GM20431 (cell line): Measurements from ENCODE around the gene GPC5.

ENCODE experiments used
- in situ Hi-C: fragments of 300-500 bp; cut with MseI, MboI; formaldehyde crosslinking; loops from one replicate; pipeline ENCODE4 v1.15.0; 2020; ENCODE audit warnings: low sequenced_read_pairs; ENCODE audit not compliant: unreplicated experiment

GPC5 gene

DNA sequence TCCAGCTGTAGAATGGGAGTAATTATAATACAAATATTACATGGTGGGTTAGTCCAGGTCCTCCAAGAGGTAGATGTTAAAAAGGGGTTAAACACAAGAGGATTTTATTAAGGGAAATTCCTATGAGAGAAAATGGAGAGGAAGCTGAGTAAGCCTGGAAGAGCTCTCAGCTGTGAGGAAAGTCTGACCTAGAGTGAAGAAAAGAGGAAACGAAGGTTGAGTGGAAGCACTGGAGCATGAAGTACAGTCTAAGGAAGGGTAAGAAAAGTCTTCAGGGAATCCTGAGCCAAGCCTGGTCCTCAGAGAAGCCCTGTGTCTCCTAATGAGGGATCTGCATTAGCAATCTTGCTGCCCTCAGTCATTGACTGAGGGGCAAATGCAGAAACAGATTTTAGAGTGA lies 506.2 kb downstream of the GPC5 start:
- in situ Hi-C loops: no loop called here

DNA sequence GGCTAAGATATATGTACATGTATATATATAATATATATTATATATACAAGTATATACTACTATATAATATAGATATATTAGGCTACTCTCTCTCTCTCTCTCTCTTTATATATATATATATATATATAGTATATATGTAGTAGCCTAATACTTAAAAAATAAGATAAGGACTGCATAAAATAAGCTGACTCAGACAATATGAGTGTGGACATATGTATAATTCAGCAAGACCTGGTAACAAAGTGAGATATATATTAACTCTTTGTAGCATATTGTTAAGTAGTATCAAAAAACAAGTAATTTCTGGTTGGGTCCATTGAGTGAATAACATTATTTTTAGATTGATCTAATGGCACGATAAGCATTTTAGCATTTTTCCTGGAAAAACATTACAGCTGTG lies 509.0 kb downstream of the GPC5 start:
- in situ Hi-C loops: no loop called here

DNA sequence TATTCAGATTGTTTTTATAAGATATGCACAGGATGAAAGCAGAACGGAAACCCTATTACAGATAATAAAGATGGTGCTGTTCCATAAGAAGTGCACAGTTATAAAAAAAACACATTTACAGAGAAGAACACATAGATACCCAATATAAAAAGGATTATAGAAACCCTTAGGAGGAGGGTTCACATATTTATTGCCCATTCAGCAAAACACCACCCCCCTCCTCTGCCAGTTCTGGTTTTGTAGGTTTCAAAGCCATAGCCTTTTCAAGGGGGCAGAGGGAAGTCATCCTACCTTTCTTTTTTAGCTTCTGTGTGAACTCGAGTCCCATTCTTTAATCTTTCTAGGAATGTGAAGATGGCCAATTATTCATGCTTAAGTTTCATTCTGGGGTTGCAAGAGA lies 511.2 kb downstream of the GPC5 start:
- in situ Hi-C loops: no loop called here

DNA sequence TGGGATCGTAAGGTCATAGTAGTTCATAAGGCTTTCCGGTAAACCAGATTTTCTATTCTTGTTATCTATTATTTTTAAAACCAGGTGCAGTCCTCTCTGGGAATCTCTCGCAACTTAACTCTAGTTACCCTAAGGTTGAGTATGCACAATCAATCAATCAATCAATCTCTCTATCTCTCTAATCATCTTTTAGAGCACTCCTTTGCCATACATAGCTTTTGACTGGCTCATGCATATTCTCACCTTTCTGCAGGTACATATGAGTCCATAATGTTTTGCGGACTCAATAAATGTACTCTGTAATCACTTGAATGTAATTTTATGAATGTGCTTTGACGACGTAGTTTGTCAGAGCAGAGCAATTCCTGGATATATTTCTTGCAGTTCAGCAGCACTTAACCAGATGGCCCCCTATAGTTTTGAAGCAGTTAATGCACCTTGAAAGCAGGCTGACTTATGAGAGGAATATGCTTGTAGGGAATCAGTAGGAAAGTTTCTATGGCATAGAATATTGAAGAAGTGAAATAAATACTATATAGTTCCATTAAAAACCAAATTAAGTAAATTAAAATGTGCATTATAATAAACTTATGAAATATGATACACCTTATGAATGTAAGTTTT lies 524.7 kb downstream of the GPC5 start:
- in situ Hi-C loops: no loop called here

DNA sequence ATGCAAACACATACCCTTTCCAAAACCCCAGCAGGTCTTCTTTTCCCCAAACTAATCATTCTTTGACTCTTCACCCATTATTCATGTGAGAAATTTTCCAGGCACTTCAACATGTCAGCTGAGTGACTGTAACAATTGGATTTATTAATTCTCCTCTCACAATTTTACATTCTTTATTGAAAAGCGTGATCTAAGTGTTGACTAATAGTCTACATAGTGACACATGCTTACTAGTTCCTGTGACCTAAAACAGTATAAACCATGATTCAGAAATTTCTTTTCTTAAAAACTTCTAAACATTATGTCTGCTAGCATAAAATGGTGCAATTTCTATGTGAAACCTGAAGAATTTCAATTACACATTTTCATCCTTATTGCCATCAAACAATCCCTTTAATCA lies 532.3 kb downstream of the GPC5 start:
- in situ Hi-C loops: no loop called here

DNA sequence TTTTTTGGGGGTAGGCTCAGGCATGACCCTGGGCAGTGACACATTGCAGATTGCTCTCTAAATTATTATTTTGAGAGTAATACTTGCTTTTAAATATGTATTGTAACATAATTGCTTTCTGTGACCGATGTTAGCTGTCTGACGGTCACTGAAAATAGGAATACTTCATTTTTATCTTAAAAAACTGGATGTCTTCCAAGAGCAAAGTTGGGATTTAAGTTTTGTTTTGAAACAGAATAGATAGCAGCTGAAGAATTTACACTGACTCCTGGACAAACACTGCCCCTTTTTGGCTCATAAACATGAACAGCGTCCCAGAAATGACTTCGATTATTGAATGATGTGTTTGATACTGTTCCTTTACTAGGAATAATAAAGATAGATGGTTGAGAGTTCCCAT lies 535.9 kb downstream of the GPC5 start:
- in situ Hi-C loops: no loop called here

DNA sequence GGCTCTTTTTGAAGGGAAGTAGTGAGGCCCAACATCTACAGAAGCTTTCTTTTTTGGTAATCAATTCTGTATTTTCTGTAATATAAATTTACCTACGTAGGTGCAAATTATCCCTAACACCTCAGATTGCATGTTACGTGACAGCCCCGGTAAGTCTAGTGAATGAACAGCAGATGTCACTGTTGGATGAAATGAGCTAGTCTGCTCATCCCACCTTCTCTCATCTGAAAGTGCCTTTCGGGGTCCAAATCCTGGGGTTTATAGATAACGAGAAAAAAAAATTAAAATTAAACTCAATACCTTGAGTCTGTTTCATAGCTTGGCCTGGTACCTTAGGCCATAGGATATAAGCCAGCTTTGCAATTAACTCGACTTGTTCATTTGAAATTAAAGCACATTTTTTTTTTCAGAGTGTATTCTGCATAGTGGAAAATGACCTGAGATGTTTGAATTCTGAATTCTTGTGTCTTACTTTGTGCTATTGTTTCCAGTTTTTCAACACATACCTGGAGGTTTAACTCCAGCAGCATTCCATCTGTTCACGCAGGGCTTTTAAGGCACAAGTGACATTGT lies 548.2 kb downstream of the GPC5 start:
- in situ Hi-C loops: no loop called here

DNA sequence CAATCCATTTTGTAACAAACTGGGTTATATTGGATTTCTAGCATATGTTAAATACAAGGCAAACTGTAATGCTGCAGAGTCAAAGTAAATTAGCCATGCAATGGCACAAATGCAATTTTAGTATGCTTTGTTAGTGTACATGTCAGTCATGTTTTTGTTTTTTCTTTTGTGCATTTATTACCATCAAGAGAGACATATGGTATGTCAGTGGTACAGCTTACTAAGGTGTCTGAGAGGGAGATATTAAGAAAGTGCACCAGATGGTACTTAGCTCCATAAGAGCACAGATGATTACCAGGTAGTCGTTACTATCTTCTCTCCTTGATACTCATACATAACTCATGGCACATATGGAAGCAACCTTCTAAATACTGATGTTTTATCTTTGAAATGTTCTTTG lies 550.3 kb downstream of the GPC5 start:
- in situ Hi-C loops: no loop called here

DNA sequence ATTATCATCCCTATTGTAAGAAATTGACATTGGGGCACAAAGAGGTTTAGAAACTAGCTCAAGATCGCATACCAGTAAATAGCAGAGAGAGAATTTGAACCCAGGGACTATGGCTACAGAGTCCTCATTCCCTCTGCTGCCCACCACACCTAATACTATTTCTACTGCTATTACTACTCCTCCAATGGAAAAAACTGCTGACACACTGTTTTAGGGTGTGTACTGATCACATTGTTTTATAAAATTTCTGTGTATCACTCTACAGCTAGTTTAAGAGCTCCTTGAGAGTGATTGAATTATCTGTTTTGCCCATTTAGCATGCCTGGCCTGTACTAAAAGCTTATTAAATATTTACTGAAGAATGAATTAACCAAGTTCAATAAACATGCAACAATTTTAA lies 552.4 kb downstream of the GPC5 start:
- in situ Hi-C loops: no loop called here

DNA sequence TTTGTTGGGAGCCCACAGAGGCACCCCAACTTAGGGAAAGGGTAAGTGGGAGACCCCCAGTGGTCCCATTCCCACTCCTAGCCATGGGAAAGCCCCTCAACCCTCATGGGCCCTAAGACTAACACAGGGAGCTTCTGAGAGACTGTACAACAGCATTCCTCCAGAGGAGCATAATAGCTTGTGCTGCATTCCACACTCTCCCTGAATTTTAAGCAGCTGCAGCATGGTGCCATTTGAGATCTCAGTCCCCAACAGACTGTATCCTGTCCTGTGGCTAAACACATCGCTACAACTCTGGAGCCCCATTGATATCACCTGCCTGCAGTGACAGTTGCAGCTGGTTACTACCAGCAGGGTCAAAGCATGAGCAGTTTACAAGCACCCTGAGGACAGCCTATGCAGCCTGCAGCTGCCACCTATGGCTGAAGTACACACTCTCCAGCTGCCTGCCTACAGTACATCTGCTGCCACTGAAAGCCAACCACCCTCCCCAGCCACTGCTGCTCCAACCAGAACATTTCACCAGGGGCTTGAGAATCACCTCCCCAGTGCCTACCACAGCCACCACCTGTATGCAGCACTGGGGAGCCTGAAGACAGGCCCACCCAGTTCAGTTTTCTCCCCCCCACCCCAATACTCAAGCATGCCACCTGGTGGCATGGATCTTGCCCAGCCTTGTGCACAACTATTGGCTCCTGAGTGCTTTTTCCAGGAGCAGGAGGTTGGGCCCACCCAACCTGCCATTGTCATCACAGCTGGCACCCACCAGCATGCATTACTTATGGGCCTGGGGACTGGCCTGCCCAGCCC lies 557.3 kb downstream of the GPC5 start:
- in situ Hi-C loops: no loop called here

DNA sequence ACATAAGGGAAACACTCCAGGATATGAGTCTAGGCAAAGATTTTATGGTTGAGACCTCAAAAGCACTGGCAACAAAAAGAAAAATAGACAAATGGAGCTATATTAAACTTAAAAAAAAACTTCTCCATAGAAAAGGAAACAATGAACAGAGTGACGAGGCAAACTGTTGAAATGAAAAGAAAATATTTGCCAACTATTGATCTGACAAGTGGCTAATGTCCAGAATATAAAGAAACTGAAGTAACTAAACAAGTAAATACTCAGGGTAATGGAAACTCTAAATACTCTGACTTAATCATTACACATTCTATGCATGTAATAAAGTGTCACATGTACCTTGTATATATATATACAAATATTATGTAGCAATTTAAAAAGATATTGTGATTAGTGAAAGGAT lies 562.5 kb downstream of the GPC5 start:
- in situ Hi-C loops: no loop called here

DNA sequence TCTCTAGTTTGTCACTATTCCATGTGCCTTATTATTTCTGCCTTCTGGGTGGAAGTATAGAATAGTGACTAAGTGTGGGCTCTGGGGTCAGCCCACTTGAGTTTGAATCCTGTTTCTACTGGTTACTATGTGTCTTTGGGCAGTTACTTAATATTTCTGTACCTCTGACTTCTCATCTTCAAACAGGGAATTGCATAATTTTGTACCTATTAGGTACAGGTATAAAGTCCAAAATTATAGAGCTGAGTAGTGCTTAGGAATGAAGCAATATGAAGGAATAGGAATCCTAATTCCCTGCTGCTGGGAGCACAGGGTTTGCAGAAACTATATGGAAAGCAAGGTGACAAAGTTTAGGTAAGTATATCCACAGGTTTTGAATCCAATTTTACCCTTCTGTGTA lies 564.5 kb downstream of the GPC5 start:
- in situ Hi-C loops: no loop called here

DNA sequence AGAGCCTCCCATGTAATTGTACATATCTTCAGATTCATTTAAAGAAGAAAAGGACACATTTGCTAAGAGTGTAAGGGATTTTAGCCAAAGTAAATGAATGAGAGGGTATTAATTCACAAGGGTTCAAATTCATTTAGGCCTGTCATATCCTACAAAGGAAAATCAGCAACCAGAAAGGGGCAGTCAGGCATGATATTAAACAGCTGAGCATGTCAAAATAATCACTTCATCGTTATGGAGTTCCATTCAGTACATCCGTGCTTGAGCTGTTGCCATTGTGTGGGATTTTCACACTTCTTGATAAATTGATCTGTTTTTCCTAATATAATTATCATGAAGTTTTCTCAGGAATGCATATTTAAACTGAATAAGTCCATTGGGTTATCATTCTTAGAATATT lies 567.1 kb downstream of the GPC5 start:
- in situ Hi-C loops: no loop called here

DNA sequence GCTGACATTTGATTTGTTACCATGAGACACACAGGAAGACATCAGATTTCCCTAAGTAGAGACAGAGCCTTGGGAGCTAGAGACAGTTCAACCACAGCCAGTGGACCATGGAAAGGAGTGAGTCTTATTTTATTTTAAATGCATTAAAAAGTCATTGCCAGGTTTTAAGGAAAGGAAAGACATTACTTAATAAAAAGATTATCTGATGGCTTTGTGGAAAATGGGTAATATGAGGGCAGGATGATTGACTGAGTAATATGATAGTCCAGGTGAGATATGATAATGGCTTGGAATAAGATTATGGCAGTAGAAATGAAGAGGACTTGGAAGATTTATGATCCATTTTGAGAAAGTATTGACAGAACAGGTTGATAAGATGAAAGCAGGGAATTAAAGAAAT lies 580.1 kb downstream of the GPC5 start:
- in situ Hi-C loops: no loop called here

DNA sequence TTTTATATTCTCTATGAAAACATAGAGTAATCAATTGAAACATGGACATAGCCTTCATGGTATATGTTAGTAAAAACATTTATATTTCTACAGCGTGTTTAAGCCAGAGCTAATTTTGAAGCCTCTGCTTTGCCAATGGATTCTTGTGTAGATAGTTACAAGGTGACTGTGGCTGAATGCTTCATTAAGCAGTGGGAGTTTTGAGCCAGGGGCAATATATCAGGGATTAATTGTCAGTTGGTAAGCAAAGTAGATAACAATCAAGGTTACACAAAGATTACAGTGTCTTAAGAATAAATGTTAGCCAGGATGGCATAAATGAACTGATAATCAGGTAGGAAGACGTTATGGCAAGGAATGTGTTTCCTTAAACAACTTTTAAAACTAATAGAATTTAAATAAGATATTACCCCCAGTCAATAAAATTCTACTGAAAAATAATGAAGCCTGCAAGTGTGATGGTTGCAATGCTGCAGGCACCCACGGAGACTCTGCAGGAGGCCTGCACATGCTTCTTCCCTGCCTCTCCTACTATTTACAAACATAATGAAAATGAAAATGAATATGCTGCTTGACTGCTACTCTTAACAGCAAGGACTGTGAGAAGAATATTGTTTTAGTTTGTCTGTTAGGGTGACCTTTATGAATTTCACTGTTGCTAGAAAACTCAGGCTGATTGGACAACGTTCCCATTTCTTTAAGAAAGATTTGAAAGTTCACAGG lies 588.5 kb downstream of the GPC5 start:
- in situ Hi-C loops: no loop called here

DNA sequence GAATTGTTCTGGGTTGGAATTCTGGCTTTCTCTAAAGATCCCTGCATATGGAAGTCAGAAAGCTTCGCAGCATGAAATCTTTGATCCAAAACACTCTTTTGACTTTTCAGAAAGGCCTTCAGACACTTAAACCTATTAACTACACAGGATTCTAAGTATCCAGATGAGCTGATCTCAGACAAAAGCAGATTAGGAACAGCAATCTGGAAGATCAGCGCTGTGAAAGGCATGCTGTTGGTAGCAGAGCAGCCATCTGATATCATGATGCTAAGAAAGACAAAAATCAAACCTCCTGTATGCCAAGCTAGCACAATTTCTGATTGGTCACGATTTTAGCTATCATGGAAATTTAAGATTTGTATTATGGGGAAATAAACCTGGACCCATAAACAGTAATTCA lies 589.9 kb downstream of the GPC5 start:
- in situ Hi-C loops: no loop called here

DNA sequence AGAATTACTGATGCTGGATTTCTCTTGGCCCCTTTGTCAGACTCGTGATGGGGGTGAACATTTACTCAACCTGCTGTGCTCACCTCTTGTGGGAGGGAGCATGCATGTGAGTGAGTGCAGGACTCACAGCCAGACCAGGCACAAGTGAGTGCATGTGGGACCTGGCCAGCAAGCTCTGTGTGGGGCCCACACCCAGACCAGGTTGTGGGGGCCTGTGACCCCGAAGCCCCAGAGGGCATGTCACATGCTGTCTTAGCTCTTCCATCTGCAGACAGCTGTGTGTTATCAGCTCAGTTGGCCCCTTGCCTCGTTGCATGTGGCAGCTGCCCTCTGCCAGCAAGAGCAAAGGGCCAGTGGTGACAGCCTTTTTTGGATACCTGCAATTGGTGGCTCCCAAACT lies 614.4 kb downstream of the GPC5 start:
- in situ Hi-C loops: no loop called here

DNA sequence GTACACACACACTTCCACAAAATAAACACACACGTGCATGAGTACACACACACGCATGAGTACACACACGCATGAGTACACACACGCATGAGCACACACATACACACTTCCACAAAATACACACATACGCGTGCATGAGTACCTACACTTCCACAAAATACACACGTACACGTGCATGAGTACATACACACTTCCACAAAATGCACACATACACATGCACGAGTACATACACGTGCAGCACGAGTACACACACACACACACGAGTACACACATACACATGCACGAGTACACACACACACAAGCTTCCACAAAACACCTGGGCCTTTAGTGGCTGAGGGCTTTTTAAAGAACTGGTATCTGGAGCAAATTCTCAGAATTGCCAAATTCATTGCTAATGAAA lies 619.3 kb downstream of the GPC5 start:
- in situ Hi-C loops: no loop called here

DNA sequence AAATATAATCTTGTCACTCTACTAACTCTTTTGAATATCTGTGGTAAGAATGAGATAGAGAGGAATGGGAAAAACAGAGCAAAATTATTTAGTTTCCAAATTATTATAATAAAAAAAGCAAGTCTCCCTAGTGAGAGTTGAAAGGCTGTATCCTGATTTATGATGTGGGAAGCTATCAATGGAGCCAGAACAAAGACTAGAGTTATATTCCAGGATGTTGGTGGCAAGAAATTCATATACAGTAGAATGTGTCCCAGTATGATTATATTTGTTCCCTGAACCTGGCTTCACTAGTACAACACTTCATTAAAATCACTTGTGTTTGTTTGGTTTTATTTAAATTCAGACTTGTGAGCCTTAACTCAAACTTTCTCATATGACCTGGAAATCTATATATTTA lies 630.3 kb downstream of the GPC5 start:
- in situ Hi-C loops: no loop called here

DNA sequence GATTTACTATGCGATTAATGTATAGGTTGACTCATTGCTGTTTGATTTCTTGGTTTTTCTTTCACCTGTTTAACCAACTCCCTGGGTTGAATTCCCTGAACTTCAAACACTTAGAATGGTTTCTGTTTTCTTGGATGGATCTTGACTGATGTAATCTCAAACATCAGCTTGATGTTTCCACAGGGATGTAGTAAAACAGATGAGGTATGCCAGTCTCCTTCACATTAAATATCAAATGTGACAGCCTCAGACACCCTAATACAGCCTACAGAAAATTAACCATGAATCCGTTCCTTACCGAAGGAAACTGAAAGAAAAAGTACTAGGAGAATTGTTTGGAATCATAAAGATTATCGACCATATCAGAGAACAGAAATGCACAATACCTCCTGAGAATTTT lies 631.2 kb downstream of the GPC5 start:
- in situ Hi-C loops: no loop called here

DNA sequence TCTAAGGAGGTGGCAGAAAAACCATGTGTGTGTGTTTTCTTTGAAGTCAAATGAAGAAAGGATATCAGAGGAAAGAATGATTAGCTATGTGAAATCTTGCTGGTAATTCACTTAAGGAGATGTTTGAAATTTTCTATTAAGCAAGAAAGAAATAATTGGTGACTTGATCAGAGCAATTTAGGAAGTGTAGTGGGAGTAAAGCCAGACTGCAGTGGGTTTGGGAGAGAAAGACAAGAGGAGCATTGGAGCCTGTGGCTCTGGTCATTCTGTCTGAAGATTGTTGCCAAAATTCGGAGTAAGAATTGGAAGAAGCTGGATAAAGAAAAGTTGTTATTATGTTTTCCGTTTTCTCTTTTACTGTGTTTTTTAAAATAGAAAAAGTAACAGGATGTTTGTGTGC lies 640.5 kb downstream of the GPC5 start:
- in situ Hi-C loops: no loop called here
